ENCODE data around the gene HBQ1.
"Not testable (repeated sequence)": the region's sequence is repeated elsewhere in the genome, so short reads cannot be mapped to it uniquely, and the experiment has no call there.

HBQ1 gene

GRCh38 chr16:175011-175949 is 5.0 kb upstream of the HBQ1 start:
- no peak for DNase-seq (ENCODE audit: low read depth)
- no peak overlapping the region for H3K4me3 ChIP-seq (ENCODE audit: low read depth, low read length)
- no peak for TF ChIP-seq CTCF (IDR thresholded peaks at IDR 0.05; ENCODE audit: insufficient read depth, low read depth, low read length, missing control alignments)

GRCh38 chr16:176006-176405 is 4.3 kb upstream of the HBQ1 start:
- not testable (repeated sequence) for DNase-seq (ENCODE audit: low read depth); H3K4me3 ChIP-seq (ENCODE audit: low read depth, low read length)

DNA sequence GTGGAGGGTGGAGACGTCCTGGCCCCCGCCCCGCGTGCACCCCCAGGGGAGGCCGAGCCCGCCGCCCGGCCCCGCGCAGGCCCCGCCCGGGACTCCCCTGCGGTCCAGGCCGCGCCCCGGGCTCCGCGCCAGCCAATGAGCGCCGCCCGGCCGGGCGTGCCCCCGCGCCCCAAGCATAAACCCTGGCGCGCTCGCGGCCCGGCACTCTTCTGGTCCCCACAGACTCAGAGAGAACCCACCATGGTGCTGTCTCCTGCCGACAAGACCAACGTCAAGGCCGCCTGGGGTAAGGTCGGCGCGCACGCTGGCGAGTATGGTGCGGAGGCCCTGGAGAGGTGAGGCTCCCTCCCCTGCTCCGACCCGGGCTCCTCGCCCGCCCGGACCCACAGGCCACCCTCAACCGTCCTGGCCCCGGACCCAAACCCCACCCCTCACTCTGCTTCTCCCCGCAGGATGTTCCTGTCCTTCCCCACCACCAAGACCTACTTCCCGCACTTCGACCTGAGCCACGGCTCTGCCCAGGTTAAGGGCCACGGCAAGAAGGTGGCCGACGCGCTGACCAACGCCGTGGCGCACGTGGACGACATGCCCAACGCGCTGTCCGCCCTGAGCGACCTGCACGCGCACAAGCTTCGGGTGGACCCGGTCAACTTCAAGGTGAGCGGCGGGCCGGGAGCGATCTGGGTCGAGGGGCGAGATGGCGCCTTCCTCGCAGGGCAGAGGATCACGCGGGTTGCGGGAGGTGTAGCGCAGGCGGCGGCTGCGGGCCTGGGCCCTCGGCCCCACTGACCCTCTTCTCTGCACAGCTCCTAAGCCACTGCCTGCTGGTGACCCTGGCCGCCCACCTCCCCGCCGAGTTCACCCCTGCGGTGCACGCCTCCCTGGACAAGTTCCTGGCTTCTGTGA is 3.5 kb upstream of the HBQ1 start, which contains the start of gene HBA1:
Gene HBA1 (plus strand): TSS at position 204 of the 906 bp plus-strand sequence. CDS start 37 bp downstream, at position 241.
- H3K4me3 ChIP-seq (ENCODE audit: low read depth, low read length); DNase-seq (ENCODE audit: low read depth): not testable (repeated sequence)

GRCh38 chr16:177394-177822 is 2.9 kb upstream of the HBQ1 start:
- no peak for DNase-seq (ENCODE audit: low read depth)
- H3K4me3 ChIP-seq (ENCODE audit: low read depth, low read length): no peak overlapping the region
- no peak for TF ChIP-seq CTCF (IDR thresholded peaks at IDR 0.05; ENCODE audit: insufficient read depth, low read depth, low read length, missing control alignments)

GRCh38 chr16:177981-178667 is 2.1 kb upstream of the HBQ1 start:
- no peak overlapping the region for H3K4me3 ChIP-seq (ENCODE audit: low read depth, low read length)
- TF ChIP-seq CTCF (IDR thresholded peaks at IDR 0.05; ENCODE audit: insufficient read depth, low read depth, low read length, missing control alignments): no peak
- DNase-seq (ENCODE audit: low read depth): no peak

GRCh38 chr16:178668-179015 is 1.6 kb upstream of the HBQ1 start:
- no peak for DNase-seq (ENCODE audit: low read depth)
- TF ChIP-seq CTCF (IDR thresholded peaks at IDR 0.05; ENCODE audit: insufficient read depth, low read depth, low read length, missing control alignments): no peak
- no peak overlapping the region for H3K4me3 ChIP-seq (ENCODE audit: low read depth, low read length)

DNA sequence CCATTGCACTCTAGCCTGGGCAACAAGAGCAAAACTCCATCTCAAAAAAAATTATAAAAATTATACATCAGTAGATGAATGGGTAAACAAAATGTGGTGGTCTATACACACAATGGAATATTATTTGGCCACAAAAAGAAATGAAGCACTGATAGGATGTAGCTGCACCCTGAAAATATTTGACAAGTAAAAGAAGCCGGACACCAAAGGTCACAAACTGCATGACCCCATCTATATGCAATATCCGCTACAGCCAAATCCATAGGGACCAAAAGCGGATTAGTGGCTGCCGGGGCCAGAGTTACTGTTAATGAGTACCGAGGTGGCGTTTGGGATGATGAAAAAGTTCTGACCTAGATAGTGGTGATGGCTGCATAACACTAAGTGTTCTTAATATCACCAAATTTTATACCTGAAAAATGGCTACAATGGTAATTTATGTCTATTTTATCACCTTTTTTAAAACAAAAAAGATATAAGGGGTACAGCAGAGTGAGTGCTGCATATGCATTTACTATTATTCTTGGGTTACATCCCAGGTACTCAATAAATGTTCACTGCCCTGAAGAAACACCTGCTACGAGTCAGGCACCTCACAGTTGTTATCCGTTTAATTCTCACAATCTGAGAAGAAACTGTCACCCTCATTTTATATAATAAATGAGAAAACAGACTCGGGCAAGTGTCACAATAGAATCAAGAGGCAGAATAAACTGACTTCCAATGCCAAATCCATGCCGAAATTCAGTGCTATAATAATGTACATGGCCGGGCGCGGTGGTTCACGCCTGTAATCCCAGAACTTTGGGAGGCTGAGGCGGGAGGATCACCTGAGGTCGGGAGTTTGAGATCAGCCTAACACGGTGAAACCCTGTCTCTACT is 807 bp upstream of the HBQ1 start:
- H3K4me3 ChIP-seq (ENCODE audit: low read depth, low read length): no peak overlapping the region
- no peak for TF ChIP-seq CTCF (IDR thresholded peaks at IDR 0.05; ENCODE audit: insufficient read depth, low read depth, low read length, missing control alignments)
- no peak for DNase-seq (ENCODE audit: low read depth)
